ENCODE data around the gene COA6.
A peak's percentile ranks its signal among the peaks of the same experiment; 100 is the strongest.
"Not testable (repeated sequence)": the region's sequence is repeated elsewhere in the genome, so short reads cannot be mapped to it uniquely, and the experiment has no call there.

COA6 gene

GRCh38 chr1:234369033-234369430 lies 4.2 kb upstream of the COA6 start:
- no peaks in the 10 kb centered on the region for H3K9me3 ChIP-seq (ENCODE audit: control insufficient read depth in 1 of 2, low read length in 2 of 2)
- peaks cover under 1 to 4% of the 10 kb centered on the region in 2 donors for H3K4me1 ChIP-seq (ENCODE audit: control insufficient read depth in 1 of 2, insufficient read depth in 2 of 2, low read length in 2 of 2)
- no peak overlapping the region for H3K9ac ChIP-seq (ENCODE audit: low read depth in 1 of 2, low read length in 2 of 2)
- peaks cover 0 to 3% of the 10 kb centered on the region in 2 donors for H3K27me3 ChIP-seq (ENCODE audit: control insufficient read depth in 1 of 2, insufficient read depth in 2 of 2, low read length in 2 of 2)
- H3K36me3 ChIP-seq (ENCODE audit: control insufficient read depth in 1 of 2, insufficient read depth in 2 of 2, low read length in 2 of 2), result no peaks in the 10 kb centered on the region
- H3K27ac ChIP-seq (ENCODE audit: low read depth, low read length), result no peak overlapping the region
- no peak overlapping the region for H3K4me3 ChIP-seq (ENCODE audit: low read depth in 1 of 2, low read length in 2 of 2)

- Histone ChIP-seq H3K4me3 (ENCODE audit: low read depth in 1 of 2, low read length in 2 of 2) (no peak overlapping the region), H3K27me3 (ENCODE audit: control insufficient read depth in 1 of 2, insufficient read depth in 2 of 2, low read length in 2 of 2) (peaks cover 0 to 3% of the 10 kb centered on the region in 2 donors), H3K9ac (ENCODE audit: low read depth in 1 of 2, low read length in 2 of 2) (no peak overlapping the region), H3K27ac (ENCODE audit: low read depth, low read length) (no peak overlapping the region), H3K36me3 (ENCODE audit: control insufficient read depth in 1 of 2, insufficient read depth in 2 of 2, low read length in 2 of 2) (no peaks in the 10 kb centered on the region), H3K9me3 (ENCODE audit: control insufficient read depth in 1 of 2, low read length in 2 of 2) (no peaks in the 10 kb centered on the region), H3K4me1 (ENCODE audit: control insufficient read depth in 1 of 2, insufficient read depth in 2 of 2, low read length in 2 of 2) (peaks cover 8 to 11% of the 10 kb centered on the region in 2 donors)
Observed at GRCh38 chr1:234369784-234370183, 3.5 kb upstream of the COA6 start.

GRCh38 chr1:234371414-234371813 lies 1.8 kb upstream of the COA6 start:
- peaks cover 7 to 13% of the 10 kb centered on the region in 2 donors for H3K36me3 ChIP-seq (ENCODE audit: control insufficient read depth in 1 of 2, insufficient read depth in 2 of 2, low read length in 2 of 2)
- no peak overlapping the region for H3K9ac ChIP-seq (ENCODE audit: low read depth in 1 of 2, low read length in 2 of 2)
- H3K4me3 ChIP-seq (ENCODE audit: low read depth in 1 of 2, low read length in 2 of 2), result no peak overlapping the region
- H3K27me3 ChIP-seq (ENCODE audit: control insufficient read depth in 1 of 2, insufficient read depth in 2 of 2, low read length in 2 of 2), result peaks cover 0 to 3% of the 10 kb centered on the region in 2 donors
- H3K9me3 ChIP-seq (ENCODE audit: control insufficient read depth in 1 of 2, low read length in 2 of 2), result no peaks in the 10 kb centered on the region
- peaks cover 9 to 16% of the 10 kb centered on the region in 2 donors for H3K4me1 ChIP-seq (ENCODE audit: control insufficient read depth in 1 of 2, insufficient read depth in 2 of 2, low read length in 2 of 2)
- no peak overlapping the region for H3K27ac ChIP-seq (ENCODE audit: low read depth, low read length)

GRCh38 chr1:234372011-234372757 lies 1.1 kb upstream of the COA6 start:
- Histone ChIP-seq H3K9ac (ENCODE audit: low read depth in 1 of 2, low read length in 2 of 2) (peak overlapping the region; percentile 94 to 97), H3K4me1 (ENCODE audit: control insufficient read depth in 1 of 2, insufficient read depth in 2 of 2, low read length in 2 of 2) (peaks cover 9 to 16% of the 10 kb centered on the region in 2 donors), H3K4me3 (ENCODE audit: low read depth in 1 of 2, low read length in 2 of 2) (peak overlapping the region; percentile 94 to 99), H3K27me3 (ENCODE audit: control insufficient read depth in 1 of 2, insufficient read depth in 2 of 2, low read length in 2 of 2) (peaks cover 0 to 3% of the 10 kb centered on the region in 2 donors), H3K36me3 (ENCODE audit: control insufficient read depth in 1 of 2, insufficient read depth in 2 of 2, low read length in 2 of 2) (peaks cover 9 to 19% of the 10 kb centered on the region in 2 donors), H3K9me3 (ENCODE audit: control insufficient read depth in 1 of 2, low read length in 2 of 2) (no peaks in the 10 kb centered on the region), H3K27ac (ENCODE audit: low read depth, low read length) (no peak overlapping the region)

- Histone ChIP-seq H3K4me3 (ENCODE audit: low read depth in 1 of 2, low read length in 2 of 2) (peak overlapping the region; percentile 94 to 99), H3K36me3 (ENCODE audit: control insufficient read depth in 1 of 2, insufficient read depth in 2 of 2, low read length in 2 of 2) (peaks cover 14 to 32% of the 10 kb centered on the region in 2 donors), H3K27me3 (ENCODE audit: control insufficient read depth in 1 of 2, insufficient read depth in 2 of 2, low read length in 2 of 2) (peaks cover 0 to under 1% of the 10 kb centered on the region in 2 donors), H3K4me1 (ENCODE audit: control insufficient read depth in 1 of 2, insufficient read depth in 2 of 2, low read length in 2 of 2) (peaks cover 9 to 16% of the 10 kb centered on the region in 2 donors), H3K9me3 (ENCODE audit: control insufficient read depth in 1 of 2, low read length in 2 of 2) (no peaks in the 10 kb centered on the region), H3K9ac (ENCODE audit: low read depth in 1 of 2, low read length in 2 of 2) (peak overlapping the region; percentile 94 to 97), H3K27ac (ENCODE audit: low read depth, low read length) (peak overlapping the region; percentile 96)
Observed at GRCh38 chr1:234373959-234374254, 651 bp downstream of the COA6 start.

- Histone ChIP-seq H3K9ac (ENCODE audit: low read depth in 1 of 2, low read length in 2 of 2) (no peak overlapping the region), H3K4me1 (ENCODE audit: control insufficient read depth in 1 of 2, insufficient read depth in 2 of 2, low read length in 2 of 2) (peaks cover 9 to 16% of the 10 kb centered on the region in 2 donors), H3K36me3 (ENCODE audit: control insufficient read depth in 1 of 2, insufficient read depth in 2 of 2, low read length in 2 of 2) (peaks cover 14 to 40% of the 10 kb centered on the region in 2 donors), H3K9me3 (ENCODE audit: control insufficient read depth in 1 of 2, low read length in 2 of 2) (no peaks in the 10 kb centered on the region), H3K27ac (ENCODE audit: low read depth, low read length) (no peak overlapping the region), H3K27me3 (ENCODE audit: control insufficient read depth in 1 of 2, insufficient read depth in 2 of 2, low read length in 2 of 2) (no peaks in the 10 kb centered on the region), H3K4me3 (ENCODE audit: low read depth in 1 of 2, low read length in 2 of 2) (no peak overlapping the region)
Observed at GRCh38 chr1:234375672-234376071, 2.4 kb downstream of the COA6 start.

GRCh38 chr1:234379591-234380109 lies 6.4 kb downstream of the COA6 start:
- H3K4me3 ChIP-seq (ENCODE audit: low read depth in 1 of 2, low read length in 2 of 2); H3K27ac ChIP-seq (ENCODE audit: low read depth, low read length): not testable (repeated sequence)
- peaks cover 14 to 50% of the 10 kb centered on the region in 2 donors for H3K36me3 ChIP-seq (ENCODE audit: control insufficient read depth in 1 of 2, insufficient read depth in 2 of 2, low read length in 2 of 2)

GRCh38 chr1:234381699-234382555 lies 8.7 kb downstream of the COA6 start:
- no peak overlapping the region for H3K9ac ChIP-seq (ENCODE audit: low read depth in 1 of 2, low read length in 2 of 2)
- peaks cover 6 to 35% of the 10 kb centered on the region in 2 donors for H3K36me3 ChIP-seq (ENCODE audit: control insufficient read depth in 1 of 2, insufficient read depth in 2 of 2, low read length in 2 of 2)
- H3K9me3 ChIP-seq (ENCODE audit: control insufficient read depth in 1 of 2, low read length in 2 of 2), result no peaks in the 10 kb centered on the region
- no peak overlapping the region for H3K4me3 ChIP-seq (ENCODE audit: low read depth in 1 of 2, low read length in 2 of 2)
- no peaks in the 10 kb centered on the region for H3K27me3 ChIP-seq (ENCODE audit: control insufficient read depth in 1 of 2, insufficient read depth in 2 of 2, low read length in 2 of 2)
- H3K27ac ChIP-seq (ENCODE audit: low read depth, low read length), result no peak overlapping the region
- H3K4me1 ChIP-seq (ENCODE audit: control insufficient read depth in 1 of 2, insufficient read depth in 2 of 2, low read length in 2 of 2), result no peaks in the 10 kb centered on the region

More at GRCh38 chr1:234379591-234380109, 6.4 kb downstream of the COA6 start:
- H3K9ac ChIP-seq (ENCODE audit: low read depth in 1 of 2, low read length in 2 of 2); H3K27me3 ChIP-seq (ENCODE audit: control insufficient read depth in 1 of 2, insufficient read depth in 2 of 2, low read length in 2 of 2); H3K4me1 ChIP-seq (ENCODE audit: control insufficient read depth in 1 of 2, insufficient read depth in 2 of 2, low read length in 2 of 2); H3K9me3 ChIP-seq (ENCODE audit: control insufficient read depth in 1 of 2, low read length in 2 of 2): not testable (repeated sequence)

- peaks cover 0 to 16% of the 10 kb centered on the region in 2 donors for H3K36me3 ChIP-seq (ENCODE audit: control insufficient read depth in 1 of 2, insufficient read depth in 2 of 2, low read length in 2 of 2)
- no peak overlapping the region for H3K4me3 ChIP-seq (ENCODE audit: low read depth in 1 of 2, low read length in 2 of 2)
- no peaks in the 10 kb centered on the region for H3K9me3 ChIP-seq (ENCODE audit: control insufficient read depth in 1 of 2, low read length in 2 of 2)
- H3K27ac ChIP-seq (ENCODE audit: low read depth, low read length), result no peak overlapping the region
- H3K27me3 ChIP-seq (ENCODE audit: control insufficient read depth in 1 of 2, insufficient read depth in 2 of 2, low read length in 2 of 2), result no peaks in the 10 kb centered on the region
- no peak overlapping the region for H3K9ac ChIP-seq (ENCODE audit: low read depth in 1 of 2, low read length in 2 of 2)
- no peaks in the 10 kb centered on the region for H3K4me1 ChIP-seq (ENCODE audit: control insufficient read depth in 1 of 2, insufficient read depth in 2 of 2, low read length in 2 of 2)
Observed at GRCh38 chr1:234386122-234386521, 12.9 kb downstream of the COA6 start.

GRCh38 chr1:234388094-234388493 lies 14.8 kb downstream of the COA6 start:
- Histone ChIP-seq H3K4me3 (ENCODE audit: low read depth in 1 of 2, low read length in 2 of 2) (no peak overlapping the region), H3K27ac (ENCODE audit: low read depth, low read length) (no peak overlapping the region), H3K9me3 (ENCODE audit: control insufficient read depth in 1 of 2, low read length in 2 of 2) (no peaks in the 10 kb centered on the region), H3K36me3 (ENCODE audit: control insufficient read depth in 1 of 2, insufficient read depth in 2 of 2, low read length in 2 of 2) (peaks cover 0 to 20% of the 10 kb centered on the region in 2 donors), H3K9ac (ENCODE audit: low read depth in 1 of 2, low read length in 2 of 2) (no peak overlapping the region), H3K27me3 (ENCODE audit: control insufficient read depth in 1 of 2, insufficient read depth in 2 of 2, low read length in 2 of 2) (no peaks in the 10 kb centered on the region), H3K4me1 (ENCODE audit: control insufficient read depth in 1 of 2, insufficient read depth in 2 of 2, low read length in 2 of 2) (no peaks in the 10 kb centered on the region)
